Measurements from ENCODE around the gene LCN15.
A peak's percentile ranks its signal among the peaks of the same experiment; 100 is the strongest.

DNA sequence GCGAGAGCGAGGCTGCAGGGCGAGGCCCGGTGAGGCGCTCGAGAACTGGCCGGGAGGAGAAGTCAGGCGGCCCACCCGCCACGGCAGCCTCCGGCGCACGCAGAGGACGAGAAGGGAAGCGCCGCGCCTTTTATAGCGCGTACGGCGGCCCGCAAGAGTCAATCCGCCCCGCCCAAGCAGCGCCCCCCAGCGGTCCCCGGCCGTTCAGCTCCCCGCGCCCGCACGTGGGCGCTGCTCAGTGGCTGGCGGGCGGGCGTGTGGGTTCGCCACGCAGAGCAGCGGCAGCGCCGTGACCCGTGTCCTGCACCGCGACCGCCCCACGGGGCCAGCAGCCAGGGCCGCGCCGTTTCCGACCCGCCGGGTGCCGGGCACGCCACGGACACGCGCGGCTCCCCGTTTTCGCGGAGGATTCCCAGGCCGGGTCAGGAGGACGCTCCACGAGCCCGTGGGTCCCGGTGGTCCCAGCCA, 36.2 kb downstream of the LCN15 start:
- TF ChIP-seq, protein P1, sequence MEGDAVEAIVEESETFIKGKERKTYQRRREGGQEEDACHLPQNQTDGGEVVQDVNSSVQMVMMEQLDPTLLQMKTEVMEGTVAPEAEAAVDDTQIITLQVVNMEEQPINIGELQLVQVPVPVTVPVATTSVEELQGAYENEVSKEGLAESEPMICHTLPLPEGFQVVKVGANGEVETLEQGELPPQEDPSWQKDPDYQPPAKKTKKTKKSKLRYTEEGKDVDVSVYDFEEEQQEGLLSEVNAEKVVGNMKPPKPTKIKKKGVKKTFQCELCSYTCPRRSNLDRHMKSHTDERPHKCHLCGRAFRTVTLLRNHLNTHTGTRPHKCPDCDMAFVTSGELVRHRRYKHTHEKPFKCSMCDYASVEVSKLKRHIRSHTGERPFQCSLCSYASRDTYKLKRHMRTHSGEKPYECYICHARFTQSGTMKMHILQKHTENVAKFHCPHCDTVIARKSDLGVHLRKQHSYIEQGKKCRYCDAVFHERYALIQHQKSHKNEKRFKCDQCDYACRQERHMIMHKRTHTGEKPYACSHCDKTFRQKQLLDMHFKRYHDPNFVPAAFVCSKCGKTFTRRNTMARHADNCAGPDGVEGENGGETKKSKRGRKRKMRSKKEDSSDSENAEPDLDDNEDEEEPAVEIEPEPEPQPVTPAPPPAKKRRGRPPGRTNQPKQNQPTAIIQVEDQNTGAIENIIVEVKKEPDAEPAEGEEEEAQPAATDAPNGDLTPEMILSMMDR (IDR thresholded peaks at IDR 0.05) = peak; percentile 95 to 100 (median 98)
- TF ChIP-seq POLR2A (IDR thresholded peaks at IDR 0.05) (peak; percentile 93 to 96), EP300 (IDR thresholded peaks at IDR 0.05) (peak; percentile 62 to 99)

Data from tibial nerve (tissue), 4 donors.